ENCODE results near the gene CSNK2B. TPM values are rescaled to one million over a fixed set of nuclear protein-coding genes. Genes with fewer than 3 reads are reported as not detected.

Gene CSNK2B
- total and polyA plus RNA-seq, 9 of the 15 experiments (the other 6 are each of a cell fraction or from before 2014, with no cell fraction given): 120 to 1,126 (median 529) TPM

- no peak for ATAC-seq
- no peaks in the 10 kb centered on the region for H3K9me3 ChIP-seq (replicated peaks; ENCODE audit: control insufficient read depth, insufficient read depth, low read depth, low read length)
- ChIA-PET CTCF (ENCODE audit: low intra/inter-chr PET ratio) (no interaction called here), POLR2A (interaction anchor here (0.6 to 12.4 kb wide), 8 partner anchors 9 to 165 kb away, joined by 3 to 274 read pairs (median 4); partner anchors contain the start of genes BAG6, C6orf47 and GPANK1)
- no peak overlapping the region for H3K4me3 ChIP-seq
- no peak overlapping the region for H3K4me2 ChIP-seq (ENCODE audit: insufficient read depth, low read length)
- peaks cover 67% of the 10 kb centered on the region for H3K79me2 ChIP-seq (ENCODE audit: control insufficient read depth, insufficient read depth, low read length)
- no peak overlapping the region for H3K27ac ChIP-seq (ENCODE audit: extremely low read depth, low read depth, low read length)
- peaks cover 10 to 18% of the 10 kb centered on the region in 2 experiments for H3K4me1 ChIP-seq (replicated peaks in 1 of 2; ENCODE audit: control insufficient read depth in 2 of 2, insufficient read depth in 2 of 2, low read length in 2 of 2)
- intact Hi-C loops (cut with micrococcal nuclease) (no loop called here), in situ Hi-C loops (cut with MboI) (no loop called here)
- peaks cover 11% of the 10 kb centered on the region for H3K9me1 ChIP-seq (ENCODE audit: control insufficient read depth, insufficient read depth, low read length)
- peaks cover 30% of the 10 kb centered on the region for H4K20me1 ChIP-seq (replicated peaks; ENCODE audit: control insufficient read depth, insufficient read depth, low read length)
- no TSS peak for BruUV-seq (replicated peaks)
- TF ChIP-seq KAT7 (CRISPR knock-in tag; IDR thresholded peaks at IDR 0.05; ENCODE audit: borderline replicate concordance) (no peak), ZBTB26 (CRISPR knock-in tag; IDR thresholded peaks at IDR 0.05) (0 out of 2 replicates have a peak, but pooled peaks have one; percentile 36)
- no peak for FAIRE-seq
- no peak overlapping the region for H2AFZ ChIP-seq (ENCODE audit: low read depth, low read length)
- WGBS (ENCODE audit: insufficient coverage, low coverage, missing lambda C conversion rate): 96% methylated on average over 8 of the region's 10 CpGs
- DNase-seq (ENCODE audit: extremely low read depth in 1 of 4, low spot score in 3 of 4): no peak
- no peaks in the 10 kb centered on the region for H3K27me3 ChIP-seq (ENCODE audit: control insufficient read depth in 2 of 2, insufficient read depth in 2 of 2, low read length in 2 of 2)
- peaks cover 100% of the 10 kb centered on the region for H3K36me3 ChIP-seq (ENCODE audit: control insufficient read depth, insufficient read depth, low read length)
- peak overlapping the region in 1 of 2 experiments; percentile 39; a peak in 1 of 4 replicates for H3K9ac ChIP-seq (ENCODE audit: insufficient read depth in 1 of 2, low read depth in 2 of 2, low read length in 2 of 2)
These were observed 38.9 kb upstream of the CSNK2B start for GRCh38 chr6:31626952-31627351.

- 97% methylated on average over 19 of the region's 19 CpGs for WGBS (ENCODE audit: insufficient coverage, low coverage, missing lambda C conversion rate)
- H3K79me2 ChIP-seq (ENCODE audit: control insufficient read depth, insufficient read depth, low read length): peaks cover 58% of the 10 kb centered on the region
- ATAC-seq (no peak), FAIRE-seq (no peak), DNase-seq (ENCODE audit: extremely low read depth in 1 of 4, low spot score in 3 of 4) (no peak)
- no peaks in the 10 kb centered on the region for H3K9me3 ChIP-seq (replicated peaks; ENCODE audit: control insufficient read depth, insufficient read depth, low read depth, low read length)
- ChIA-PET POLR2A (interaction anchor here (0.6 to 12.4 kb wide), 10 partner anchors 8 to 417 kb away, joined by 3 to 274 read pairs (median 4); partner anchors contain the start of genes BAG6, C6orf47 and GPANK1), CTCF (ENCODE audit: low intra/inter-chr PET ratio) (no interaction called here)
- H3K36me3 ChIP-seq (ENCODE audit: control insufficient read depth, insufficient read depth, low read length): peaks cover 100% of the 10 kb centered on the region
- H2AFZ ChIP-seq (ENCODE audit: low read depth, low read length): no peak overlapping the region
- BruUV-seq (replicated peaks): no TSS peak
- H3K4me3 ChIP-seq: no peak overlapping the region
- intact Hi-C loops (cut with micrococcal nuclease) (no loop called here), in situ Hi-C loops (cut with MboI) (no loop called here)
- H3K9ac ChIP-seq (ENCODE audit: insufficient read depth in 1 of 2, low read depth in 2 of 2, low read length in 2 of 2): peak overlapping the region in 1 of 2 experiments; percentile 17; a peak in 1 of 4 replicates
- no peak overlapping the region for H3K4me2 ChIP-seq (ENCODE audit: insufficient read depth, low read length)
- no peaks in the 10 kb centered on the region for H3K27me3 ChIP-seq (ENCODE audit: control insufficient read depth in 2 of 2, insufficient read depth in 2 of 2, low read length in 2 of 2)
- peaks cover 22% of the 10 kb centered on the region for H4K20me1 ChIP-seq (replicated peaks; ENCODE audit: control insufficient read depth, insufficient read depth, low read length)
- H3K9me1 ChIP-seq (ENCODE audit: control insufficient read depth, insufficient read depth, low read length): peaks cover 6% of the 10 kb centered on the region
- H3K4me1 ChIP-seq (replicated peaks in 1 of 2; ENCODE audit: control insufficient read depth in 2 of 2, insufficient read depth in 2 of 2, low read length in 2 of 2): peaks cover 2 to 21% of the 10 kb centered on the region in 2 experiments; a peak in 3 of 5 replicates
- no peak overlapping the region for H3K27ac ChIP-seq (ENCODE audit: extremely low read depth, low read depth, low read length)
- TF ChIP-seq COPS2 (conservative IDR thresholded peaks at IDR 0.05) (no peak), ZSCAN32 (CRISPR knock-in tag; IDR thresholded peaks at IDR 0.05) (no peak), PHTF2 (CRISPR knock-in tag; IDR thresholded peaks at IDR 0.05) (no peak), BRD4 (IDR thresholded peaks at IDR 0.05) (no peak), ZBTB8A (IDR thresholded peaks at IDR 0.05; ENCODE audit: partially characterized antibody) (no peak), ZBTB1 (CRISPR knock-in tag; IDR thresholded peaks at IDR 0.05; ENCODE audit: borderline replicate concordance, low read depth) (no peak)
- TF ChIP-seq, protein P1, sequence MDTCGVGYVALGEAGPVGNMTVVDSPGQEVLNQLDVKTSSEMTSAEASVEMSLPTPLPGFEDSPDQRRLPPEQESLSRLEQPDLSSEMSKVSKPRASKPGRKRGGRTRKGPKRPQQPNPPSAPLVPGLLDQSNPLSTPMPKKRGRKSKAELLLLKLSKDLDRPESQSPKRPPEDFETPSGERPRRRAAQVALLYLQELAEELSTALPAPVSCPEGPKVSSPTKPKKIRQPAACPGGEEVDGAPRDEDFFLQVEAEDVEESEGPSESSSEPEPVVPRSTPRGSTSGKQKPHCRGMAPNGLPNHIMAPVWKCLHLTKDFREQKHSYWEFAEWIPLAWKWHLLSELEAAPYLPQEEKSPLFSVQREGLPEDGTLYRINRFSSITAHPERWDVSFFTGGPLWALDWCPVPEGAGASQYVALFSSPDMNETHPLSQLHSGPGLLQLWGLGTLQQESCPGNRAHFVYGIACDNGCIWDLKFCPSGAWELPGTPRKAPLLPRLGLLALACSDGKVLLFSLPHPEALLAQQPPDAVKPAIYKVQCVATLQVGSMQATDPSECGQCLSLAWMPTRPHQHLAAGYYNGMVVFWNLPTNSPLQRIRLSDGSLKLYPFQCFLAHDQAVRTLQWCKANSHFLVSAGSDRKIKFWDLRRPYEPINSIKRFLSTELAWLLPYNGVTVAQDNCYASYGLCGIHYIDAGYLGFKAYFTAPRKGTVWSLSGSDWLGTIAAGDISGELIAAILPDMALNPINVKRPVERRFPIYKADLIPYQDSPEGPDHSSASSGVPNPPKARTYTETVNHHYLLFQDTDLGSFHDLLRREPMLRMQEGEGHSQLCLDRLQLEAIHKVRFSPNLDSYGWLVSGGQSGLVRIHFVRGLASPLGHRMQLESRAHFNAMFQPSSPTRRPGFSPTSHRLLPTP (IDR thresholded peaks at IDR 0.05; ENCODE audit: borderline replicate concordance, extremely low read depth, insufficient read length): no peak
- TF ChIP-seq, protein P2, sequence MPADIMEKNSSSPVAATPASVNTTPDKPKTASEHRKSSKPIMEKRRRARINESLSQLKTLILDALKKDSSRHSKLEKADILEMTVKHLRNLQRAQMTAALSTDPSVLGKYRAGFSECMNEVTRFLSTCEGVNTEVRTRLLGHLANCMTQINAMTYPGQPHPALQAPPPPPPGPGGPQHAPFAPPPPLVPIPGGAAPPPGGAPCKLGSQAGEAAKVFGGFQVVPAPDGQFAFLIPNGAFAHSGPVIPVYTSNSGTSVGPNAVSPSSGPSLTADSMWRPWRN (IDR thresholded peaks at IDR 0.05; ENCODE audit: low read depth): no peak
These were observed 38.1 kb upstream of the CSNK2B start for GRCh38 chr6:31627690-31628287.
